Body of pancreas (tissue), 4 donors: ENCODE results near the gene RSPH4A. TPM values are rescaled to one million over a fixed set of nuclear protein-coding genes. Genes with fewer than 3 reads are reported as not detected.

ENCODE experiments used
- ATAC-seq: fragments of 150-250 bp; one replicate; pipeline ENCODE4 v1.9.1; 2016
- DNase-seq, 4 donors: peaks; one replicate each; pipeline ENCODE4 v3.0.0-alpha.2; 2019
- H3K27ac ChIP-seq, 4 donors: fragments of 200-600 bp; sonication (generic); 1 replicate in 3 of 4; 2 replicates in 1 of 4; pipeline versions ENCODE4 v1.5.1 to v1.6.1; 2016 to 2019; ENCODE audit warnings: mild to moderate bottlenecking in 1 of 4, mixed read lengths in 1 of 4, moderate library complexity in 1 of 4
- H3K27me3 ChIP-seq, 2 donors: fragments of 200-600 bp; sonication (generic); one replicate each; pipeline ENCODE4 v1.6.0; 2016; ENCODE audit warnings: mild to moderate bottlenecking in 1 of 2
- H3K36me3 ChIP-seq, 2 donors: fragments of 200-600 bp; sonication (generic); replicated peaks in 1 of 2; 2 replicates each; pipeline ENCODE4 v1.5.1; 2016; ENCODE audit warnings: low read depth in 2 of 2; ENCODE audit not compliant: insufficient read depth in 1 of 2
- H3K4me1 ChIP-seq: fragments of 200-600 bp; sonication (generic); one replicate; pipeline ENCODE4 v1.6.0; 2016
- H3K4me3 ChIP-seq, 2 donors: fragments of 200-600 bp; sonication (generic); 1 replicate in 1 of 2; 2 replicates in 1 of 2; pipeline ENCODE4 v1.5.1; 2016 to 2019
- H3K9me3 ChIP-seq, 3 donors: fragments of 200-600 bp; sonication (generic); 1 replicate in 2 of 3; 2 replicates in 1 of 3; pipeline ENCODE4 v1.5.1; 2016
- CTCF ChIP-seq, 7 experiments: fragments of 450-650 bp in 4 of 7; fragments of 200-600 bp in 3 of 7; sonication (generic) in 3 of 7; IDR thresholded peaks; one replicate each; pipeline ENCODE4 v1.5.1; 2016 to 2019; ENCODE audit warnings: antibody characterized with exemption in 7 of 7
- POLR2A ChIP-seq, 3 donors: fragments of 450-650 bp; IDR thresholded peaks; one replicate each; pipeline ENCODE4 v1.6.1; 2016; ENCODE audit warnings: antibody characterized with exemption in 3 of 3, mild to moderate bottlenecking in 2 of 3
- WGBS, 2 donors: methylation state at CpG; one replicate each; pipeline ENCODE4 v1.1.5; 2017; 5-methylcytosine and 5-hydroxymethylcytosine counted together
- intact Hi-C: fragments of 100-400 bp; cut with DNase I; formaldehyde crosslinking; loops from one replicate; pipeline ENCODE4 v1.15.1; 2023
- total RNA-seq, 2 donors: library from RNA; depleted of rRNA; stranded (reverse); fragments of >200 nt; gene quantifications; one replicate each; pipeline ENCODE4 v1.1.0, GENCODE V29; 2016

The RSPH4A gene
- total RNA-seq: 1 to 10 TPM in 1 of 2 donors, not detected in 1; 2.6 TPM

DNA sequence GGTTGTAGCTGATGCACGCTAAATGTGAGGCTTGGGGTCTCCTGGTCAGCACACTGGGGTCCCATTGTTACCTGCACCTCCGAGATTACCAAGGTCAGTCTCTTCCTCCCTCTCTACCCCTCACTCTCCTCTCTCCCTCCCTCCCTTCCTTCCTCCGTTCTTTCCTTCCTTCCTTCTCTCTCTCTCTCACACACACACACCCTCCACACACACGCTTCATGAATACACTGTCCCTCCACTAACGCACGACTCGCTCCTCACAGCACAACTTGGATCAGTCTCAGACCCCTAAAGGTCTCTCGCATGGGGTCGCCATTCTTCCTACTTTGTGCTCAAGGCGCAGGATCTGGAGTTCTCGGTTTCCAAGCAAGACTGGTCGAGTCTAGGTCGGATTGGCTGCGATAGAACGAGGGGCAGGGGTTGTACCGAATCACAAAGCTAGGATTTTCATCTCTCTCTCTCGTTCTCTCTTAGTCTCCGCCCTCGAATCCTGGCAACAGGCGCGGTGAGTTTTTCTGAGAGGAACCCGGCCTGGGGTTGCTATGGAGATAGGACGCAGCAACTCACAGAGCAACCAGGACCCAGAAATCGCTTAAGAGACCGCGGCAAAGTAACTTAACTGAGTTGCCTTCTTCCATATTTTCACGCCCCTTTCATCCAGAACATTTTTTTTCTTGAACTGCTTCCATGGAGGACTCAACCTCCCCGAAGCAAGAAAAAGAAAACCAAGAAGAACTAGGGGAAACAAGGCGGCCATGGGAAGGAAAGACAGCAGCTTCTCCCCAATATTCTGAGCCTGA lies at the start of gene RSPH4A:
Gene RSPH4A (plus strand): TSS at position 543 of the 800 bp plus-strand sequence. CDS start 145 bp downstream, at position 688.
- H3K27ac ChIP-seq: peak within 1 kb of the TSS in 3 of 4 donors; percentile 23 to 67 (median 64)
- ATAC-seq: peak; percentile 99

GRCh38 chr6:116568111-116568510 lies 48.2 kb upstream of the RSPH4A start:
- TF ChIP-seq POLR2A (IDR thresholded peaks at IDR 0.05) (no peak), CTCF (IDR thresholded peaks at IDR 0.05) (no peak)
- H3K4me3 ChIP-seq: no peak overlapping the region
- intact Hi-C loops: loop anchor here (5.0 kb wide), 1 partner anchor 296 kb away; no protein-coding TSS in a partner anchor
- H3K27me3 ChIP-seq: peaks cover 0 to 3% of the 10 kb centered on the region in 2 donors
- H3K4me1 ChIP-seq: peaks cover 18% of the 10 kb centered on the region
- DNase-seq (no peak), ATAC-seq (no peak)
- H3K36me3 ChIP-seq: no peaks in the 10 kb centered on the region
- no peak overlapping the region for H3K27ac ChIP-seq
- H3K9me3 ChIP-seq: no peaks in the 10 kb centered on the region

More for the DNA sequence above, at the start of gene RSPH4A:
- Histone ChIP-seq H3K27me3 (no peaks in the 10 kb centered on the region), H3K9me3 (no peaks in the 10 kb centered on the region), H3K36me3 (no peaks in the 10 kb centered on the region), H3K4me1 (peaks cover 16% of the 10 kb centered on the region), H3K4me3 (peak within 1 kb of the TSS; percentile 23 to 63)
- peak; percentile 93 to 96 (median 95) for DNase-seq
- intact Hi-C loops: no loop called here
- WGBS, 2 donors: 0% methylated on average over 29 of the region's 29 CpGs
- TF ChIP-seq POLR2A (IDR thresholded peaks at IDR 0.05): peak in 2 of 3 donors; percentile 39 to 67
- peak in 4 of 7 experiments; percentile 16 to 30 (median 26) for TF ChIP-seq CTCF (IDR thresholded peaks at IDR 0.05)

DNA sequence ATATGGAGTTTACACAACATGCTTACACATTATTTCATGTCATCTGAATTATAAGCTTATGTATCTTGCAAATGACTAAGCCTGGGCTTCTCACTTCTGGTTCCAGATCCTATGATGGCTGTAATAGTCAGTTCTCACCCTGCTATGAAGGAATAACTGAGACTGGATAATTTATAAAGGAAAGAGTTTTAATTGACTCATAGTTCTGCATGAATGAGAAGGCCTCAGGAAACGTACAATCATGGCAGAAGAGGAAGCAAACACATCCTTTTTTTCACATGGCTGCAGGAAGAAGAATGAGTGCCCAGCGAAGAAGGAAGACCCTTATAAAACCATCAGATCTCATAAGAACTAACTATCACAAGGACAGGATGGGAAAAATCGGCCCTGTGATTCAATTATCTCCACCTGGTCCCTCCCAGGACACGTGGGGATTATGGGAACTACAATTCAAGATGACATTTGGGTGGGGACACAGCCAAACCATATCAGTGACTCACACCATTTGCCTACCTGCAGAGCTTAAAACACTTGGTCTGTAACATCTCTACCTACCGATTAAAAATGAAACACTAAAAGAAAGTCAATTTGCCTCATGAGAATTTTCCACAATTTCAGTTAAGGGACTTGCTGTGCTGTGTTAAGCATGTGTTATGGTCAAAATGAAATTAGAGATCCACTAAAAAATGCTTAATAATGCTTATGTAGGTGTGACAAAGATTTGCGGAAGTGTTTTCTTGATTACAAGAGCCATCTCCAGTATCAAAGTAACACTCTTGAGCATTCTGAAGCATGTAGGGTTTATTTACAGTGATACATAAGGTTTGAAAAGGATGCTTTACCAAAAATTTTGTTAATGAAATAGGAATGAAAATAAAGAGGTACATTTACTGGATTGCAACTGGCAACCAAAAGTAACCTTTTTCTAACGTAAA lies 47.2 kb upstream of the RSPH4A start:
- WGBS, 2 donors: 61 to 63% methylated on average over 7 of the region's 7 CpGs

More for the DNA sequence above, 47.2 kb upstream of the RSPH4A start:
- Histone ChIP-seq H3K9me3 (no peaks in the 10 kb centered on the region), H3K27ac (no peak overlapping the region), H3K4me3 (no peak overlapping the region), H3K27me3 (peaks cover 0 to 3% of the 10 kb centered on the region in 2 donors), H3K36me3 (no peaks in the 10 kb centered on the region), H3K4me1 (peaks cover 24% of the 10 kb centered on the region)
- TF ChIP-seq POLR2A (IDR thresholded peaks at IDR 0.05) (no peak), CTCF (IDR thresholded peaks at IDR 0.05) (no peak)
- no peak for ATAC-seq
- intact Hi-C loops: loop anchor here (5.0 kb wide), 1 partner anchor 297 kb away; no protein-coding TSS in a partner anchor
- no peak for DNase-seq
